OCI-LY7 (cell line): Measurements from ENCODE around the gene CMSS1. TPM values are rescaled to one million over a fixed set of nuclear protein-coding genes. Genes with fewer than 3 reads are reported as not detected.

Experiments used
- BruUV-seq: library from RNA; stranded (reverse); fragments of 400-500 nt; replicated peaks from 2 replicates; lab custom pipeline; 2021; lab: Mats Ljungman, UMichigan
- CTCF ChIA-PET: fragments of 300-600 bp; sonication (Branson Sonifier 250); formaldehyde crosslinking; loops from one replicate; lab custom pipeline; 2022; ENCODE audit warnings: antibody characterized with exemption; ENCODE audit not compliant: unreplicated experiment; lab: Charles Lee
- POLR2A ChIA-PET: fragments of 300-600 bp; sonication (Branson Sonifier 250); formaldehyde crosslinking; loops from one replicate; lab custom pipeline; 2022; ENCODE audit warnings: antibody characterized with exemption; lab: Charles Lee
- DNase-seq: peaks from one replicate; pipeline ENCODE4 v3.0.0-alpha.2; 2015; ENCODE audit warnings: low spot score
- H2AFZ ChIP-seq: fragments of 200-600 bp; sonication (generic), shearing (Covaris generic); 2 replicates; pipeline ENCODE4 v1.6.1; 2014; ENCODE audit warnings: mild to moderate bottlenecking, antibody characterized with exemption, low read length, moderate library complexity
- H3K27ac ChIP-seq: fragments of 200-600 bp; sonication (generic); 2 replicates; pipeline ENCODE4 v1.5.1; 2014; ENCODE audit warnings: mixed run types, low read depth, mild to moderate bottlenecking, moderate library complexity, low read length, inconsistent platforms; ENCODE audit not compliant: poor library complexity, severe bottlenecking
- H3K36me3 ChIP-seq: fragments of 200-600 bp; sonication (generic); 2 replicates; pipeline ENCODE4 v1.6.1; 2014; ENCODE audit warnings: mild to moderate bottlenecking, antibody characterized with exemption, low read length, moderate library complexity, mixed read lengths; ENCODE audit not compliant: insufficient read depth
- H3K4me1 ChIP-seq: fragments of 200-600 bp; sonication (generic); 2 replicates; pipeline ENCODE4 v1.5.1; 2014; ENCODE audit warnings: mild to moderate bottlenecking, low read length; ENCODE audit not compliant: insufficient read depth, poor library complexity, severe bottlenecking
- H3K4me2 ChIP-seq: fragments of 200-600 bp; sonication (generic); 2 replicates; pipeline ENCODE4 v1.6.1; 2014; ENCODE audit warnings: mild to moderate bottlenecking, low read length
- H3K4me3 ChIP-seq: fragments of 200-600 bp; sonication (generic); 2 replicates; pipeline ENCODE4 v1.5.1; 2014; ENCODE audit warnings: mild to moderate bottlenecking, low read depth, low read length; ENCODE audit not compliant: poor library complexity, severe bottlenecking
- H3K79me2 ChIP-seq: fragments of 200-600 bp; sonication (generic); 2 replicates; pipeline ENCODE4 v1.6.1; 2016; ENCODE audit warnings: low read depth, mild to moderate bottlenecking, low read length, moderate library complexity, mixed read lengths; ENCODE audit not compliant: insufficient read depth
- H3K9me2 ChIP-seq: fragments of 200-600 bp; sonication (generic); 2 replicates; pipeline ENCODE4 v1.6.1; 2016; ENCODE audit warnings: mild to moderate bottlenecking, low read length, mixed read lengths; ENCODE audit not compliant: insufficient read depth
- H3K9me3 ChIP-seq: fragments of 200-600 bp; sonication (generic); 2 replicates; pipeline ENCODE4 v1.6.1; 2014; ENCODE audit warnings: mild to moderate bottlenecking, mixed run types, low read length, mixed read lengths
- H4K20me1 ChIP-seq: fragments of 200-600 bp; sonication (generic); 2 replicates; pipeline ENCODE4 v1.6.1; 2014; ENCODE audit warnings: mild to moderate bottlenecking, antibody characterized with exemption, low read length, moderate library complexity, mixed read lengths; ENCODE audit not compliant: insufficient read depth
- CTCF ChIP-seq: fragments of 200-600 bp; sonication (generic); conservative IDR thresholded peaks from 2 replicates; pipeline ENCODE4 v1.5.1; 2014; ENCODE audit warnings: mild to moderate bottlenecking, antibody characterized with exemption, low read length, moderate library complexity, mixed read lengths
- EZH2phosphoT487 ChIP-seq: fragments of 200-600 bp; sonication (generic); IDR thresholded peaks from 2 replicates; pipeline ENCODE4 v1.6.1; 2018; ENCODE audit warnings: low read depth, borderline replicate concordance, mild to moderate bottlenecking, mixed run types, antibody characterized with exemption, low read length, moderate library complexity, mixed read lengths
- intact Hi-C: fragments of 100-400 bp; cut with micrococcal nuclease; formaldehyde crosslinking; loops from one replicate; pipeline ENCODE4 v1.10.0; 2022; ENCODE audit not compliant: unreplicated experiment
- total RNA-seq, 2 experiments: library from RNA; depleted of rRNA in 1 of 2; stranded (reverse); fragments of >200 nt in 1 of 2; shearing (Covaris generic) in 1 of 2; gene quantifications; 2 replicates each; pipeline ENCODE4 v1.2.3, GENCODE V29; 2014 to 2022

Gene CMSS1
- total RNA-seq, 2 experiments from 2014 or later = 25.7 to 46.6 TPM

- no peaks in the 10 kb centered on the region for H4K20me1 ChIP-seq
- H3K36me3 ChIP-seq = no peaks in the 10 kb centered on the region
- no peaks in the 10 kb centered on the region for H3K4me1 ChIP-seq
- POLR2A ChIA-PET = interaction anchor here (0.6 kb wide), 1 partner anchor 517 kb away, joined by 3 read pairs; no protein-coding TSS in a partner anchor
- H3K27ac ChIP-seq = no peak overlapping the region
- intact Hi-C loops = no loop called here
- H3K4me3 ChIP-seq = no peak overlapping the region
- no peaks in the 10 kb centered on the region for H3K79me2 ChIP-seq
- CTCF ChIA-PET = no interaction called here
- H3K9me2 ChIP-seq = no peaks in the 10 kb centered on the region
- no peak overlapping the region for H2AFZ ChIP-seq
- no peak for DNase-seq
- TF ChIP-seq EZH2phosphoT487 (no peak), CTCF (no peak)
- no peak overlapping the region for H3K4me2 ChIP-seq
- no peaks in the 10 kb centered on the region for H3K9me3 ChIP-seq
- BruUV-seq = no TSS peak
These were observed 381.1 kb downstream of the CMSS1 start for GRCh38 chr3:100198579-100199269.

- Histone ChIP-seq H3K4me1 (no peaks in the 10 kb centered on the region), H3K4me2 (no peak overlapping the region), H3K27ac (no peak overlapping the region), H3K36me3 (no peaks in the 10 kb centered on the region), H3K9me3 (no peaks in the 10 kb centered on the region), H3K9me2 (no peaks in the 10 kb centered on the region), H3K4me3 (no peak overlapping the region), H2AFZ (no peak overlapping the region), H3K79me2 (no peaks in the 10 kb centered on the region), H4K20me1 (no peaks in the 10 kb centered on the region)
- BruUV-seq = no TSS peak
- DNase-seq = no peak
- TF ChIP-seq CTCF (no peak), EZH2phosphoT487 (no peak)
- CTCF ChIA-PET = no interaction called here
- intact Hi-C loops = no loop called here
- POLR2A ChIA-PET = interaction anchor here (1.1 to 1.2 kb wide), 2 partner anchors 25 to 29 kb away, joined by 3 read pairs; no protein-coding TSS in a partner anchor
These were observed 387.5 kb downstream of the CMSS1 start for GRCh38 chr3:100205171-100205570.

- Histone ChIP-seq H3K4me2 (no peak overlapping the region), H3K4me1 (no peaks in the 10 kb centered on the region), H3K79me2 (no peaks in the 10 kb centered on the region), H3K4me3 (no peak overlapping the region), H3K9me2 (no peaks in the 10 kb centered on the region), H3K27ac (no peak overlapping the region), H3K36me3 (no peaks in the 10 kb centered on the region), H4K20me1 (no peaks in the 10 kb centered on the region), H3K9me3 (no peaks in the 10 kb centered on the region), H2AFZ (no peak overlapping the region)
- ChIA-PET POLR2A (interaction anchor here (1.2 kb wide), 1 partner anchor 24 kb away, joined by 3 read pairs; no protein-coding TSS in a partner anchor), CTCF (no interaction called here)
- intact Hi-C loops = no loop called here
- DNase-seq = no peak
- TF ChIP-seq EZH2phosphoT487 = no peak
- no peak for TF ChIP-seq CTCF
- BruUV-seq = no TSS peak
These were observed 389.0 kb downstream of the CMSS1 start for GRCh38 chr3:100206687-100207086.
